Germinal center (tissue), 1 donor: ENCODE results near the gene FAM186B.
A peak's percentile ranks its signal among the peaks of the same experiment; 100 is the strongest.

Experiments used
- DNase-seq: peaks from one replicate; pipeline ENCODE4 v3.0.0; 2012; ENCODE audit warnings: mixed read lengths, low spot score

Gene FAM186B

GRCh38 chr12:49537752-49538509 is 67.5 kb downstream of the FAM186B start:
- DNase-seq, result peak; percentile 52
